ENCODE results near the gene FYB2. TPM values are rescaled to one million over a fixed set of nuclear protein-coding genes. Genes with fewer than 3 reads are reported as not detected.
A peak's percentile ranks its signal among the peaks of the same experiment; 100 is the strongest.

Gene FYB2
- total and polyA plus RNA-seq, 2 experiments from 2014 or later: 15.5 to 18.6 TPM

DNA sequence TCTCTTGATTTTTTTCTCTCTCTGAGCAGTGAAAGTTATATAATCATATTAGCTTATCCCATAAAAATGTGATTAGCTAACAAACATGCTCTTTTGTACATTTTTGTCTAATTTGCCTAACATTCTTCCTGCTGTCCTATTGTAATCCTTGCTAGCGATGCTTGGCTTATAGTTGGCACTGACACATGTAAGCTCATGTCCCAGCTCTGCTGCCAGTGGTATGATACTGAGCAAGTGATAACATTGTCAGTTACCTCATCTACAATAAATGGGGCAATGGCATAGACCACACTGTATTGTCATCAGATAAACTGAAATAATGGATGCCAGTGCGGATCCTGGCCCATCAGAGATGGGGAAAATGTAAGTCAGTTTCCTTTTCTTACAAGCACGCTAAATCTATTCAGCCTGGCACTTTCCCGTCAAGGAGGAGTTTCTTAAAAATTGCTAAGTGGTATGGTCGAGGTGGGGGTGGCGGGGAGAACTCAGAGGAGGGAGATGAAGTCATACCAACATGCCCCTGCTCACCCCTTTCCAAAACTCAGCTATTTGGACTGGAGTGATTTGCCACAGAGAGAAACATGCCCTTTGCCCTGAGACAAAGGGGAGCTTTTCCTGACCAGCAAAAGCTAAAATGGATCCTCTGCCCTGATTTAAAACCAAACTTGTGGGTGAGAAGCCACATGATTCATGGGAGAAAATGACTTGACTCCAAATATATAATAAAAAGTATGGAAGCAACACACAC lies 1.3 kb downstream of the FYB2 start:
- Histone ChIP-seq H3K27me3 (no peaks in the 10 kb centered on the region), H3K4me3 (no peak overlapping the region), H3K36me3 (replicated peaks; ENCODE audit: insufficient read depth, low read depth) (no peaks in the 10 kb centered on the region), H3K27ac (peak overlapping the region; percentile 86), H3K9me3 (ENCODE audit: low read depth) (no peaks in the 10 kb centered on the region), H3K4me2 (peak overlapping the region; percentile 68), H2AFZ (no peak overlapping the region), H3K4me1 (ENCODE audit: insufficient read depth) (peaks cover 36% of the 10 kb centered on the region), H4K20me1 (ENCODE audit: insufficient read depth, poor library complexity, severe bottlenecking) (no peaks in the 10 kb centered on the region), H3K79me2 (peaks cover 16% of the 10 kb centered on the region), H3K9me2 (replicated peaks; ENCODE audit: insufficient read depth) (no peaks in the 10 kb centered on the region)
- no peak for DNase-seq (ENCODE audit: low spot score)
- 91% methylated on average over 6 of the region's 6 CpGs for WGBS (ENCODE audit: low lambda C conversion rate, missing lambda C conversion rate)
- TF ChIP-seq, protein P1, sequence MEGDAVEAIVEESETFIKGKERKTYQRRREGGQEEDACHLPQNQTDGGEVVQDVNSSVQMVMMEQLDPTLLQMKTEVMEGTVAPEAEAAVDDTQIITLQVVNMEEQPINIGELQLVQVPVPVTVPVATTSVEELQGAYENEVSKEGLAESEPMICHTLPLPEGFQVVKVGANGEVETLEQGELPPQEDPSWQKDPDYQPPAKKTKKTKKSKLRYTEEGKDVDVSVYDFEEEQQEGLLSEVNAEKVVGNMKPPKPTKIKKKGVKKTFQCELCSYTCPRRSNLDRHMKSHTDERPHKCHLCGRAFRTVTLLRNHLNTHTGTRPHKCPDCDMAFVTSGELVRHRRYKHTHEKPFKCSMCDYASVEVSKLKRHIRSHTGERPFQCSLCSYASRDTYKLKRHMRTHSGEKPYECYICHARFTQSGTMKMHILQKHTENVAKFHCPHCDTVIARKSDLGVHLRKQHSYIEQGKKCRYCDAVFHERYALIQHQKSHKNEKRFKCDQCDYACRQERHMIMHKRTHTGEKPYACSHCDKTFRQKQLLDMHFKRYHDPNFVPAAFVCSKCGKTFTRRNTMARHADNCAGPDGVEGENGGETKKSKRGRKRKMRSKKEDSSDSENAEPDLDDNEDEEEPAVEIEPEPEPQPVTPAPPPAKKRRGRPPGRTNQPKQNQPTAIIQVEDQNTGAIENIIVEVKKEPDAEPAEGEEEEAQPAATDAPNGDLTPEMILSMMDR (IDR thresholded peaks at IDR 0.05; ENCODE audit: poor library complexity): no peak
- TF ChIP-seq EZH2 (IDR thresholded peaks at IDR 0.05; ENCODE audit: borderline replicate concordance): no peak
- no peak for TF ChIP-seq EZH2phosphoT487 (IDR thresholded peaks at IDR 0.05; ENCODE audit: low read depth, severe bottlenecking, unreplicated experiment)

GRCh38 chr1:56816909-56817308 lies 2.3 kb downstream of the FYB2 start:
- no peaks in the 10 kb centered on the region for H3K9me3 ChIP-seq (ENCODE audit: low read depth)
- DNase-seq (ENCODE audit: low spot score): peak; percentile 37
- H3K9me2 ChIP-seq (replicated peaks; ENCODE audit: insufficient read depth): no peaks in the 10 kb centered on the region
- peaks cover 37% of the 10 kb centered on the region for H3K4me1 ChIP-seq (ENCODE audit: insufficient read depth)
- no peaks in the 10 kb centered on the region for H3K27me3 ChIP-seq
- WGBS (ENCODE audit: low lambda C conversion rate, missing lambda C conversion rate): 64% methylated on average over 4 of the region's 4 CpGs
- peak overlapping the region; percentile 86 for H3K27ac ChIP-seq
- peak overlapping the region; percentile 68 for H3K4me2 ChIP-seq
- no peak for TF ChIP-seq EZH2phosphoT487 (IDR thresholded peaks at IDR 0.05; ENCODE audit: low read depth, severe bottlenecking, unreplicated experiment)
- TF ChIP-seq EZH2 (IDR thresholded peaks at IDR 0.05; ENCODE audit: borderline replicate concordance): no peak
- TF ChIP-seq, protein P1 (IDR thresholded peaks at IDR 0.05; ENCODE audit: poor library complexity): no peak
- no peaks in the 10 kb centered on the region for H3K36me3 ChIP-seq (replicated peaks; ENCODE audit: insufficient read depth, low read depth)
- no peak overlapping the region for H2AFZ ChIP-seq
- no peaks in the 10 kb centered on the region for H4K20me1 ChIP-seq (ENCODE audit: insufficient read depth, poor library complexity, severe bottlenecking)
- no peak overlapping the region for H3K4me3 ChIP-seq
- peaks cover 19% of the 10 kb centered on the region for H3K79me2 ChIP-seq

DNA sequence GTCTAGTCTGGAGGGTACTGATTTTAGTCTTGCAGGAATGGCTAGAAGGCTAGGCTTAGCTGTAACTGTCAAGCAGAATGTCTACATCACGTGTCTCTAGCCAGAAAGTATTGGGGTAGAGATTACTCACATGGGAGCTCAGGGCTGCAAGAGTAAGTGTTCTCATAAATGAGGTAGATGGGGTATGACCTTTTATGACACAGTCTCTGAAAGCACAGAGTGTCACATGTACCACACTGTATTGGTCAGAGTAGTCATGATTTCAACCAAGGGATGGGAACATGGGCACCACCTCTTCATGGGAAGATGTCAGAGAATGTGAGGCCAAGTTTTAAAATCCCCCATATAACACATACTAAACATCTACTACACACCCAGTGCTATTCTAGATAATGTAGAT lies 2.9 kb downstream of the FYB2 start:
- Histone ChIP-seq H4K20me1 (ENCODE audit: insufficient read depth, poor library complexity, severe bottlenecking) (no peaks in the 10 kb centered on the region), H3K4me2 (no peak overlapping the region), H2AFZ (no peak overlapping the region), H3K4me3 (no peak overlapping the region), H3K9me2 (replicated peaks; ENCODE audit: insufficient read depth) (no peaks in the 10 kb centered on the region), H3K79me2 (peaks cover 19% of the 10 kb centered on the region), H3K9me3 (ENCODE audit: low read depth) (no peaks in the 10 kb centered on the region), H3K27ac (peak overlapping the region; percentile 21), H3K4me1 (ENCODE audit: insufficient read depth) (peaks cover 33% of the 10 kb centered on the region), H3K36me3 (replicated peaks; ENCODE audit: insufficient read depth, low read depth) (no peaks in the 10 kb centered on the region), H3K27me3 (no peaks in the 10 kb centered on the region)
- no peak for DNase-seq (ENCODE audit: low spot score)
- 88% methylated on average over 1 of the region's 1 CpG for WGBS (ENCODE audit: low lambda C conversion rate, missing lambda C conversion rate)
- TF ChIP-seq, protein P1 (IDR thresholded peaks at IDR 0.05; ENCODE audit: poor library complexity): no peak
- TF ChIP-seq EZH2 (IDR thresholded peaks at IDR 0.05; ENCODE audit: borderline replicate concordance): no peak
- no peak for TF ChIP-seq EZH2phosphoT487 (IDR thresholded peaks at IDR 0.05; ENCODE audit: low read depth, severe bottlenecking, unreplicated experiment)
